Gastrocnemius medialis (tissue), 4 donors: ENCODE data around the gene LDLRAD4. TPM values are rescaled to one million over a fixed set of nuclear protein-coding genes. Genes with fewer than 3 reads are reported as not detected.

Experiments used
- ATAC-seq, 2 donors: fragments of 150-250 bp; one replicate each; pipeline ENCODE4 v1.9.1; 2016
- DNase-seq, 2 donors: peaks; one replicate each; pipeline ENCODE4 v3.0.0-alpha.2; 2019
- H3K27ac ChIP-seq, 4 donors: fragments of 200-600 bp; sonication (generic); 1 replicate in 1 of 4; 2 replicates in 3 of 4; pipeline ENCODE4 v1.5.1; 2016 to 2018; ENCODE audit warnings: mild to moderate bottlenecking in 2 of 4, moderate library complexity in 1 of 4
- H3K27me3 ChIP-seq, 3 donors: fragments of 200-600 bp; sonication (generic) in 2 of 3; 1 replicate in 1 of 3; 2 replicates in 2 of 3; pipeline versions ENCODE4 v1.5.1 to v1.6.0; 2016 to 2019; ENCODE audit warnings: mild to moderate bottlenecking in 1 of 3, moderate library complexity in 1 of 3
- H3K36me3 ChIP-seq, 2 donors: fragments of 200-600 bp; sonication (generic) in 1 of 2; one replicate each; pipeline ENCODE4 v1.5.1; 2017 to 2018
- H3K4me1 ChIP-seq, 2 donors: fragments of 200-600 bp; sonication (generic) in 1 of 2; one replicate each; pipeline ENCODE4 v1.5.1; 2016 to 2017; ENCODE audit warnings: mild to moderate bottlenecking in 2 of 2
- H3K4me3 ChIP-seq, 4 donors: fragments of 200-600 bp; sonication (generic) in 3 of 4; 1 replicate in 1 of 4; 2 replicates in 3 of 4; pipeline ENCODE4 v1.5.1; 2016 to 2019; ENCODE audit warnings: mild to moderate bottlenecking in 2 of 4
- H3K9me3 ChIP-seq, 3 donors: fragments of 200-600 bp; sonication (generic) in 2 of 3; 1 replicate in 1 of 3; 2 replicates in 2 of 3; pipeline ENCODE4 v1.5.1; 2016 to 2019
- CTCF ChIP-seq, 5 experiments: fragments of 450-650 bp in 3 of 5; fragments of 200-600 bp in 2 of 5; sonication (generic) in 2 of 5; IDR thresholded peaks in 4 of 5; conservative IDR thresholded peaks in 1 of 5; 1 replicate in 4 of 5; 2 replicates in 1 of 5; pipeline ENCODE4 v1.5.1; 2016 to 2019; ENCODE audit warnings: antibody characterized with exemption in 5 of 5, mild to moderate bottlenecking in 3 of 5, moderate library complexity in 3 of 5
- POLR2A ChIP-seq, 2 donors: fragments of 450-650 bp; IDR thresholded peaks; one replicate each; pipeline ENCODE4 v1.6.1; 2017; ENCODE audit warnings: antibody characterized with exemption in 2 of 2, mild to moderate bottlenecking in 2 of 2, moderate library complexity in 2 of 2
- in situ Hi-C, 4 donors: fragments of 200-750 bp; cut with MboI; loops; one replicate each; pipeline versions ENCODE4 v1.15.0 to v1.8.0; 2017; ENCODE audit warnings: low sequenced_read_pairs in 4 of 4
- intact Hi-C: fragments of 100-400 bp; cut with DNase I; formaldehyde crosslinking; loops from one replicate; pipeline ENCODE4 v1.15.1; 2023; ENCODE audit warnings: low total_unique reads
- total RNA-seq, 4 donors: library from RNA; depleted of rRNA; stranded (reverse); fragments of >200 nt; gene quantifications; one replicate each; pipeline versions ENCODE4 v1.1.0 to v1.2.3, GENCODE V29; 2016

LDLRAD4 gene
- total RNA-seq, 4 donors from 2014 or later = 3.9 to 11.1 (median 6.5) TPM

GRCh38 chr18:13547347-13547746 lies 328.8 kb downstream of the LDLRAD4 start:
- Histone ChIP-seq H3K4me3 (no peak overlapping the region), H3K36me3 (no peaks in the 10 kb centered on the region), H3K4me1 (peaks cover 21 to 24% of the 10 kb centered on the region in 2 donors), H3K27ac (peak overlapping the region in 1 of 4 donors; percentile 42), H3K9me3 (no peaks in the 10 kb centered on the region), H3K27me3 (no peaks in the 10 kb centered on the region)
- ATAC-seq = peak; percentile 45 to 65
- intact Hi-C loops = loop anchor here (1.0 kb wide), 1 partner anchor 47 kb away; no protein-coding TSS in a partner anchor
- in situ Hi-C loops = loop anchor here in 1 of 4 donors (25.0 kb wide), 1 partner anchor 335 kb away; the partner anchor contains the start of gene LDLRAD4
- TF ChIP-seq CTCF (IDR thresholded peaks at IDR 0.05 in 4 of 5, conservative IDR thresholded peaks at IDR 0.05 in 1 of 5) (no peak), POLR2A (IDR thresholded peaks at IDR 0.05) (no peak)
- DNase-seq = no peak

DNA sequence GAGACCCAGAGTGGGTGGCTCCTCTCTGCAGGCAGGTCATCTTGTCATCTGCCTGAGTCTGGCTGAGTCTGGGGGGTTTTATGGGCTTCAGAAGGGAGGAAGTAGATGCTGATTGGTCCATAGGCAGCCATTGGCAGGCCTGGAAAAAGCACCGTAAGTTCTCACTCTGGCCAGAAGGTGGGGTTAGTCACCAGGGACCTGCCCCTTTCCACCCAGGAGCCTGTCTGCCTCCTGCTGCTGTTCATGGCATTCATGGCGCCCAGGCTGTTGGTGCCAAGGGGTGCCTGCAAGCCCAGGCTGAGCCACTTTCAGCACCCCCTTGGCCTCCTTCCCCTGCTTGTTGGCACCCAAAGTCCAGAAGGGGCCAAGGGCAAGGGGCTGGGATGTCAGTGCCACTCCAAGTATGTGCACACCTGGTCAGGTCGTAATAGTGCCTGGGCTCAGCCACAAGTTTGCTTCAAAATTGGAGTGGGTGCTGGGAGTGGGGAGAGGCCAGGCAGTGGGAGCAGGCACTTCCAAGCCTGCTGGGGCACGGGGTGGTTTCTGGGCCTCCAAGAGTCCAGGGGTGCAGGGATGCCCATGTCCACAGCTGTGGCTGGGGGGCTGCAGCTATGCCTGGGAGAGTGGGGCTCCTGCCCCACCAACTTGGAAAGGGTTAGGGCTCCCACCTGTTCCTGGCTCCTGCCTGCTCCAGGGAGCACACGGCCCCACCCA lies 329.7 kb downstream of the LDLRAD4 start:
- no peak for TF ChIP-seq CTCF (IDR thresholded peaks at IDR 0.05 in 4 of 5, conservative IDR thresholded peaks at IDR 0.05 in 1 of 5)
- TF ChIP-seq POLR2A (IDR thresholded peaks at IDR 0.05) = no peak
- no peak for DNase-seq
- Histone ChIP-seq H3K27ac (no peak overlapping the region), H3K9me3 (no peaks in the 10 kb centered on the region), H3K4me3 (no peak overlapping the region), H3K27me3 (no peaks in the 10 kb centered on the region), H3K4me1 (peaks cover 21 to 24% of the 10 kb centered on the region in 2 donors), H3K36me3 (no peaks in the 10 kb centered on the region)
- intact Hi-C loops (no loop called here), in situ Hi-C loops (loop anchor here in 1 of 4 donors (25.0 kb wide), 1 partner anchor 336 kb away; the partner anchor contains the start of gene LDLRAD4)
- no peak for ATAC-seq

DNA sequence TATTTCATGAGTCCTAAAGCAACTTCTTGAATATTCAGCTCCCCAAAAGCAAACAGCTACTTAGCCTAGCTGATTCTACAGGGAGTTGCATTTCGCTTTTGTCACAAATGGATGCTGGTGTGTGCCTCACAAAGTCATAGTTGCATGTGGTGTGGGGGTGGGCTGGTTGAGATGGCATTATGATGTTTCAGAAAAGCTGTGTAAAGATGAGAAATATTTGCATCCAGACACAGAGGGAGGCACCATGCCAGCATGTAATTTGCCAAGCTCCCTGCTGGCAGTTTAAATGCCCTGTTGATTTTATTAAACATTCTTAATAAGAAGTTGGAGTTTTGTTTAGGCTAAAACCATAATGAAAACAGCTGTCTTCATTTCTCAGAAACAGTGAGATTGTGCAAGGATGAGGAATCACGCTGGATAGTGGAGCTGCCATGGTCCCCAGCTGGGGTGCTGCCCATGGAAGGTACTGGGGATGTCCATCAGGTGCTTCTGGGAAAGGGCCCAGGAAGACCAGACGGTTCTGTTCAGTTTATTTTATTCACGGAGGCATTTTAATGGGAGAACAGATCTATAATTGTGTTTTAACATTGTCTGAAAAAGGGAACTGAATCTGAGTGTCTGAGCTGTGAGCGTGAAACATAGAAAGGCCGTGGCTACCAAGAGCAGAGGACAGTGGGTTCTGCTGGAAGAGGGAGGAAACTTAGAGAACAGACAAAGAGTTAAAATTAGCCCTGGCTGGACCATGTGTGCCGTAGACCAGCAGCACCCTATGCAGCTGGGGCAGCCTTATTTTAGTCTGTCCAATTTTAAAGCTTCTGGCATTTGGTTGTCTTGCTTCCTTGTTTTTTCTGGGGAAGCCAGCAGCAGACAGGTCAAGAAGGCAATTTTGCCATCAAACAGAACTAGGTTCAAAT lies 330.7 kb downstream of the LDLRAD4 start:
- intact Hi-C loops (no loop called here), in situ Hi-C loops (loop anchor here in 1 of 4 donors (25.0 kb wide), 1 partner anchor 337 kb away; the partner anchor contains the start of gene LDLRAD4)
- DNase-seq = no peak
- H3K27me3 ChIP-seq = no peaks in the 10 kb centered on the region
- H3K4me3 ChIP-seq = no peak overlapping the region
- peak in 1 of 2 donors; percentile 49 for ATAC-seq
- H3K36me3 ChIP-seq = no peaks in the 10 kb centered on the region
- H3K9me3 ChIP-seq = no peaks in the 10 kb centered on the region
- TF ChIP-seq POLR2A (IDR thresholded peaks at IDR 0.05) (no peak), CTCF (IDR thresholded peaks at IDR 0.05 in 4 of 5, conservative IDR thresholded peaks at IDR 0.05 in 1 of 5) (no peak)
- H3K27ac ChIP-seq = no peak overlapping the region
- H3K4me1 ChIP-seq = peaks cover 21 to 24% of the 10 kb centered on the region in 2 donors

GRCh38 chr18:13549880-13550232 lies 331.3 kb downstream of the LDLRAD4 start:
- Histone ChIP-seq H3K27ac (no peak overlapping the region), H3K27me3 (no peaks in the 10 kb centered on the region), H3K4me3 (no peak overlapping the region), H3K9me3 (no peaks in the 10 kb centered on the region), H3K36me3 (no peaks in the 10 kb centered on the region), H3K4me1 (peaks cover 21 to 24% of the 10 kb centered on the region in 2 donors)
- in situ Hi-C loops (loop anchor here in 3 of 4 donors (10.0 to 25.0 kb wide), 3 partner anchors 162 to 338 kb away; partner anchors contain the start of genes FAM210A (in 1 of the 3), LDLRAD4 (in 1 of the 3) and RNMT (in 1 of the 3)), intact Hi-C loops (loop anchor here (10.0 kb wide), 1 partner anchor 255 kb away; no protein-coding TSS in a partner anchor)
- no peak for TF ChIP-seq CTCF (IDR thresholded peaks at IDR 0.05 in 4 of 5, conservative IDR thresholded peaks at IDR 0.05 in 1 of 5)
- no peak for TF ChIP-seq POLR2A (IDR thresholded peaks at IDR 0.05)
- DNase-seq (no peak), ATAC-seq (no peak)
